SK-N-SH (cell line): ENCODE measurements around the gene NOPCHAP1. TPM values are rescaled to one million over a fixed set of nuclear protein-coding genes. Genes with fewer than 3 reads are reported as not detected.

Experiments
- CTCF ChIA-PET: fragments of 300-600, 350-600 bp; formaldehyde crosslinking; extraction: SDS; loops from one replicate; lab custom pipeline; 2021; lab: Yijun Ruan, JAX
- POLR2A ChIA-PET: fragments of 350-600 bp; sonication (Branson Sonifier 250); formaldehyde crosslinking; extraction: SDS; loops from one replicate; lab custom pipeline; 2020; ENCODE audit warnings: antibody characterized with exemption, inconsistent platforms; lab: Yijun Ruan, JAX
- DNase-seq: peaks from one replicate; pipeline ENCODE4 v3.0.0; 2012
- H2AFZ ChIP-seq: fragments of 200-600 bp; sonication (generic); 2 replicates; pipeline ENCODE4 v1.8.1; 2016; ENCODE audit warnings: antibody characterized with exemption, mild to moderate bottlenecking, low read depth
- H3F3A ChIP-seq: fragments of 200-600 bp; sonication (generic); replicated peaks from 2 replicates; pipeline ENCODE3; 2016; ENCODE audit warnings: antibody characterized with exemption, mild to moderate bottlenecking; ENCODE audit not compliant: insufficient read depth
- H3K27ac ChIP-seq, 2 experiments: fragments of 200-500 bp in 1 of 2; fragments of 200-600 bp in 1 of 2; sonication (Bioruptor generic) in 1 of 2; sonication (generic), shearing (Covaris generic) in 1 of 2; 2 replicates each; pipeline versions ENCODE4 v1.5.1 to v1.6.1; 2014 to 2016; ENCODE audit warnings: low read depth in 2 of 2, inconsistent platforms in 1 of 2, low read length in 1 of 2, mild to moderate bottlenecking in 1 of 2, mixed read lengths in 1 of 2
- H3K27me3 ChIP-seq: fragments of 200-600 bp; sonication (generic), shearing (Covaris generic); 2 replicates; pipeline ENCODE4 v1.6.1; 2016; ENCODE audit warnings: mixed run types; ENCODE audit not compliant: insufficient read depth
- H3K36me3 ChIP-seq, 2 experiments: fragments of 200-500 bp in 1 of 2; fragments of 200-600 bp in 1 of 2; sonication (Bioruptor generic) in 1 of 2; sonication (generic) in 1 of 2; replicated peaks in 1 of 2; 2 replicates each; pipeline versions ENCODE3 to v1.5.1; 2014 to 2016; ENCODE audit warnings: low read length in 1 of 2, mild to moderate bottlenecking in 1 of 2; ENCODE audit not compliant: insufficient read depth in 2 of 2, control insufficient read depth in 1 of 2
- H3K4me1 ChIP-seq, 2 experiments: fragments of 200-500 bp in 1 of 2; fragments of 200-600 bp in 1 of 2; sonication (Bioruptor generic) in 1 of 2; sonication (generic), shearing (Covaris generic) in 1 of 2; 2 replicates each; pipeline versions ENCODE4 v1.5.1 to v1.6.1; 2014 to 2016; ENCODE audit warnings: low read depth in 1 of 2, low read length in 1 of 2, mixed run types in 1 of 2; ENCODE audit not compliant: insufficient read depth in 2 of 2, control insufficient read depth in 1 of 2
- H3K4me2 ChIP-seq: fragments of 200-600 bp; sonication (generic), shearing (Covaris generic); 2 replicates; pipeline ENCODE4 v1.6.1; 2017; ENCODE audit warnings: mixed run types
- H3K4me3 ChIP-seq, 2 experiments: fragments of 200-500 bp in 1 of 2; fragments of 200-600 bp in 1 of 2; sonication (Bioruptor generic) in 1 of 2; sonication (generic), shearing (Covaris generic) in 1 of 2; 2 replicates each; pipeline versions ENCODE4 v1.5.1 to v1.8.1; 2014 to 2016; ENCODE audit warnings: low read depth in 2 of 2, inconsistent platforms in 1 of 2, low read length in 1 of 2, mild to moderate bottlenecking in 1 of 2, mixed read lengths in 1 of 2, moderate library complexity in 1 of 2
- H3K79me2 ChIP-seq: fragments of 200-600 bp; sonication (generic); 2 replicates; pipeline ENCODE4 v1.8.1; 2017; ENCODE audit warnings: mild to moderate bottlenecking; ENCODE audit not compliant: insufficient read depth
- H3K9ac ChIP-seq: fragments of 200-600 bp; sonication (generic); 2 replicates; pipeline ENCODE4 v1.6.1; 2017; ENCODE audit warnings: mixed run types
- H3K9me2 ChIP-seq: fragments of 200-600 bp; sonication (generic); 2 replicates; pipeline ENCODE4 v1.6.1; 2017; ENCODE audit warnings: mixed run types
- H3K9me3 ChIP-seq: fragments of 200-600 bp; sonication (generic); 2 replicates; pipeline ENCODE4 v1.6.1; 2017; ENCODE audit warnings: mixed run types, mild to moderate bottlenecking, moderate library complexity
- H4K20me1 ChIP-seq: fragments of 200-600 bp; sonication (generic); 2 replicates; pipeline ENCODE4 v1.6.1; 2017; ENCODE audit warnings: mild to moderate bottlenecking, mixed run types; ENCODE audit not compliant: insufficient read depth
- CTCF ChIP-seq: fragments of 200-600 bp; sonication (generic); IDR thresholded peaks from 2 replicates; pipeline ENCODE4 v1.6.1; 2017; ENCODE audit warnings: antibody characterized with exemption, mild to moderate bottlenecking, moderate library complexity
- ELF1 ChIP-seq: IDR thresholded peaks from 2 replicates; pipeline ENCODE4 v1.4.0; 2012
- EP300 ChIP-seq, 2 experiments: IDR thresholded peaks; 2 replicates each; pipeline versions ENCODE4 v1.4.0 to v1.6.1; 2012; ENCODE audit warnings: borderline replicate concordance in 1 of 2, low read depth in 1 of 2, low read length in 1 of 2
- EZH2phosphoT487 ChIP-seq: fragments of 200-600 bp; sonication (generic); IDR thresholded peaks from 2 replicates; pipeline ENCODE4 v1.6.1; 2017; ENCODE audit warnings: low read depth, mixed run types, mild to moderate bottlenecking, antibody characterized with exemption, moderate library complexity, borderline replicate concordance
- FOSL2 ChIP-seq: IDR thresholded peaks from 2 replicates; pipeline ENCODE4 v1.4.0; 2012; ENCODE audit warnings: low read depth, mild to moderate bottlenecking, moderate library complexity, borderline replicate concordance
- FOXM1 ChIP-seq: IDR thresholded peaks from 2 replicates; pipeline ENCODE4 v1.4.0; 2012; ENCODE audit warnings: low read depth, mild to moderate bottlenecking
- GATA2 ChIP-seq: sonication (generic); formaldehyde crosslinking; IDR thresholded peaks from 2 replicates; pipeline ENCODE4 v1.5.0; 2020; ENCODE audit warnings: mild to moderate bottlenecking, missing genetic modification reagents
- IRF3 ChIP-seq: fragments of 150-350 bp; IDR thresholded peaks from 2 replicates; pipeline ENCODE4 v1.6.1; 2016; ENCODE audit warnings: mild to moderate bottlenecking, low read depth, low read length
- MAX ChIP-seq: IDR thresholded peaks from 2 replicates; pipeline ENCODE4 v1.4.0; 2012; ENCODE audit warnings: low read depth
- MEF2A ChIP-seq: IDR thresholded peaks from 2 replicates; pipeline ENCODE4 v1.4.0; 2012; ENCODE audit warnings: low read depth, borderline replicate concordance
- MXI1 ChIP-seq: IDR thresholded peaks from 2 replicates; pipeline ENCODE4 v1.6.1; 2012; ENCODE audit warnings: mild to moderate bottlenecking, low read depth, low read length, improper control_type of control experiment
- NRF1 ChIP-seq: IDR thresholded peaks from 2 replicates; pipeline ENCODE4 v1.6.1; 2012; ENCODE audit warnings: low read depth, mild to moderate bottlenecking, low read length
- PBX3 ChIP-seq: IDR thresholded peaks from 2 replicates; pipeline ENCODE4; 2012
- POLR2AphosphoS5 ChIP-seq: IDR thresholded peaks from 2 replicates; pipeline ENCODE4 v1.6.1; 2012; ENCODE audit warnings: low read depth, low read length
- RFX5 ChIP-seq: IDR thresholded peaks from 2 replicates; pipeline ENCODE4 v1.6.1; 2012; ENCODE audit warnings: mild to moderate bottlenecking, improper control_type of control experiment, low read length
- TCF12 ChIP-seq: IDR thresholded peaks from 2 replicates; pipeline ENCODE4 v1.4.0; 2012
- TEAD4 ChIP-seq: IDR thresholded peaks from 2 replicates; pipeline ENCODE4 v1.4.0; 2012; ENCODE audit warnings: mild to moderate bottlenecking, borderline replicate concordance; ENCODE audit not compliant: insufficient read depth
- USF1 ChIP-seq: IDR thresholded peaks from 2 replicates; pipeline ENCODE4 v1.4.0; 2012; ENCODE audit warnings: low read depth, borderline replicate concordance
- USF2 ChIP-seq: fragments of 150-350 bp; IDR thresholded peaks from 2 replicates; pipeline ENCODE4 v1.6.1; 2017; ENCODE audit warnings: antibody characterized with exemption, low read length, low read depth, borderline replicate concordance
- ZBTB33 ChIP-seq: IDR thresholded peaks from 2 replicates; pipeline ENCODE4 v1.4.0; 2012; ENCODE audit warnings: low read depth, borderline replicate concordance
- WGBS: methylation state at CpG from one replicate; pipeline ENCODE4 v1.1.6; 2017; ENCODE audit warnings: low lambda C conversion rate; 5-methylcytosine and 5-hydroxymethylcytosine counted together
- polyA plus RNA-seq, 3 experiments: library from polyadenylated mRNA; depleted of rRNA; stranded (reverse); fragments of >200 nt; gene quantifications; 2 replicates each; pipeline ENCODE4 v1.2.3, GENCODE V29; 2012

Gene NOPCHAP1
- polyA plus RNA-seq, 1 of the 3 experiments (the other 2 are of a cell fraction), result 17.3 TPM

GRCh38 chr12:104938371-104938770 lies 47.7 kb upstream of the NOPCHAP1 start:
- Histone ChIP-seq H3K4me2 (no peak overlapping the region), H3F3A (peaks cover 3% of the 10 kb centered on the region), H3K9me2 (no peaks in the 10 kb centered on the region), H4K20me1 (no peaks in the 10 kb centered on the region), H3K27ac (no peak overlapping the region), H3K27me3 (no peaks in the 10 kb centered on the region), H3K9me3 (no peaks in the 10 kb centered on the region; the same call in 1 of the 2 replicates), H3K4me3 (no peak overlapping the region), H3K9ac (no peak overlapping the region), H3K79me2 (peaks cover 6% of the 10 kb centered on the region; the same call in 1 of the 2 replicates), H3K36me3 (no peaks in the 10 kb centered on the region), H3K4me1 (no peaks in the 10 kb centered on the region; a peak in 1 of 4 replicates), H2AFZ (no peak overlapping the region)
- ChIA-PET POLR2A (no interaction called here), CTCF (no interaction called here)
- no peak for DNase-seq
- TF ChIP-seq IRF3, result no peak
- TF ChIP-seq RFX5, result no peak
- TF ChIP-seq MXI1, result no peak
- TF ChIP-seq EZH2phosphoT487, result no peak
- TF ChIP-seq GATA2, result no peak
- no peak for TF ChIP-seq ZBTB33
- no peak for TF ChIP-seq NRF1
- no peak for TF ChIP-seq TEAD4
- no peak for TF ChIP-seq ELF1
- TF ChIP-seq MEF2A, result no peak
- TF ChIP-seq POLR2AphosphoS5, result no peak
- WGBS, result 82% methylated on average over 3 of the region's 3 CpGs

- POLR2A ChIA-PET, result no interaction called here
- H4K20me1 ChIP-seq, result no peaks in the 10 kb centered on the region
- TF ChIP-seq EP300 (IDR thresholded peaks at IDR 0.05; ENCODE audit: borderline replicate concordance in 1 of 2, low read depth in 1 of 2, low read length in 1 of 2), result no peak
- no peak for TF ChIP-seq PBX3
- TF ChIP-seq USF1, result no peak
- no peak for TF ChIP-seq MAX
- TF ChIP-seq FOSL2, result no peak
- TF ChIP-seq CTCF, result no peak
- TF ChIP-seq TCF12, result no peak
- no peak for TF ChIP-seq EZH2phosphoT487
- no peak for TF ChIP-seq MEF2A
- no peak for TF ChIP-seq FOXM1
- no peak for TF ChIP-seq USF2
- no peak for TF ChIP-seq ELF1
- TF ChIP-seq, all 33 proteins: peak for 0
- H3F3A ChIP-seq, result peaks cover 3% of the 10 kb centered on the region
- peaks cover 6% of the 10 kb centered on the region for H3K79me2 ChIP-seq
- H2AFZ ChIP-seq, result no peak overlapping the region
- no peaks in the 10 kb centered on the region for H3K27me3 ChIP-seq
- CTCF ChIA-PET, result no interaction called here
- no peak overlapping the region for H3K4me3 ChIP-seq
- H3K4me2 ChIP-seq, result no peak overlapping the region
- H3K4me1 ChIP-seq, result no peaks in the 10 kb centered on the region; a peak in 1 of 4 replicates
- H3K27ac ChIP-seq, result no peak overlapping the region
- no peaks in the 10 kb centered on the region for H3K36me3 ChIP-seq
- H3K9ac ChIP-seq, result no peak overlapping the region
- WGBS, result 76% methylated on average over 2 of the region's 2 CpGs
- no peaks in the 10 kb centered on the region; the same call in 1 of the 2 replicates for H3K9me3 ChIP-seq
- no peaks in the 10 kb centered on the region for H3K9me2 ChIP-seq
- no peak for DNase-seq
Measured at GRCh38 chr12:104939089-104939488, 47.0 kb upstream of the NOPCHAP1 start.
